Measurements from ENCODE around the gene ZNF134.

The ZNF134 gene

GRCh38 chr19:57641715-57642234, 27.7 kb downstream of the ZNF134 start:
- no peak for DNase-seq

DNA sequence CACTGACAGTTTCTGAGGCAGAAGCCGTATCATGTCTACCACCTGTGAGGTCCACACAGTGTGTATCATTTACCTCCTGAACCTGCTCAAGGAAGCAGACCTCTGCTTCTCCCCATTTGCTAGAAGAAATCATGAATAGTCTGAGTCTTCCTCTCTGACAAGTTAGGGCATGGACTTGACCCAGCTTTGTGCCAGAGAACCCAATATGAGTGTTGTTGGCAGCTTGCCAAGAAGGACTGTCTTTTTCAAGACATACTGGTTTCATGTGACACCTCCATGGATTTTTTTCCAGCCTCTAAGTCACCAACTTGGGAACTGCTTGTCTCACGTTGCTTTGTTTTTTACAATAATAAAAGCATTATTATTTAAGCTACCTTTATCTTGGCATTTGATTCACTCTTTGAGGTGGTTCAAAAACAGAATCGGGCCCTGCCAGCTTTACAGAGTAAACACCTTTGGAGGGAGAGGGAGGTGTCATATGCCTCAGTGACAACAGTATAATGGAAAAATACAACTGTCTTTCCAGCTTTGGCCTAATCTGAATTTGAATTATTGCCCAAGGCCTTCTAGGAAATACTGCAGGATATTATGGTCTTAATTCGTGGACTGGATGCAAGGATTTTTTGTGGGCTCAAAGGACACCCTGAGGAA, 28.5 kb downstream of the ZNF134 start:
- DNase-seq, result no peak

GRCh38 chr19:57643734-57644133, 29.7 kb downstream of the ZNF134 start:
- DNase-seq, result no peak

GRCh38 chr19:57648331-57649003, 34.4 kb downstream of the ZNF134 start:
- no peak for DNase-seq

GRCh38 chr19:57651654-57651996, 37.6 kb downstream of the ZNF134 start:
- no peak for DNase-seq

DNA sequence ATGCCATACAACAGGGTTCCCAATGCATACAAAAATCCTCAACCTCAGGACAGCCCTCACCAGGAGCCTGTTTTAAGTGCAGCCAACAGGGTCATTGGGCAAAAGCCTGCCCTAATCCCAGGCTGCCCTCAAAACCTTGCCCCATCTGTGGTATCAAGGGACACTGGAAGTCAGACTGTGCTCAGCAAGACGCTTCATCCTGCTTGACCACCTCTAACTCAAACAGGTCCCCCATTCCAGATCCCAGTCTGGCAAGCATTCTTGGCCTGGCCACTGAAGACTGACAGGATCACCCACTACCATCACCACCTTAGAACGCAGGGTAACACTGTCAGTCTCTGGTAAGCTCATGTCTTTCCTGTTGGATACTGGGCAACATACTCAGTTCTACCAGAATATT, 39.6 kb downstream of the ZNF134 start:
- DNase-seq, result no peak

DNA sequence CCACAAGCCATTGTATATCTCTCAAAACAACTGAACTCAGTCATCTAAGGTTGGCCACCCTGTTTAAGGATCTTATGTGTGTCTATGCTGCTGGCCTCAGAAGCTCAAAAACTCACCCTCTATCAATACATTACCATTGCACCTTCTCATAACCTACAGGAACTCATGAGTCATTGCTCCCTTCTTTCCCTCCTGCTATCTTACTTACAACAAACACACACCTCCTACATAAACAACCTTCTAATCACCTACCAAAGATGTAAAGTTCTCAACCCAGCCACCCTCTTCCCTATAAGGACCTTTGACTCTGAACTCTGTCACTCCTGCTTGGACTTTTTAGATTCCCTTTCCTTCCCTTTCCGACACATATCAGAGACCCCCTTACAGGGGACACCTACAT, 41.4 kb downstream of the ZNF134 start:
- no peak for DNase-seq

GRCh38 chr19:57656346-57656745, 42.3 kb downstream of the ZNF134 start:
- no peak for DNase-seq

GRCh38 chr19:57664269-57665127, 50.5 kb downstream of the ZNF134 start:
- DNase-seq, result no peak

- no peak for DNase-seq
Observed at GRCh38 chr19:57665261-57665806, 51.3 kb downstream of the ZNF134 start.

- DNase-seq, result no peak
Observed at GRCh38 chr19:57667228-57667627, 53.2 kb downstream of the ZNF134 start.

DNA sequence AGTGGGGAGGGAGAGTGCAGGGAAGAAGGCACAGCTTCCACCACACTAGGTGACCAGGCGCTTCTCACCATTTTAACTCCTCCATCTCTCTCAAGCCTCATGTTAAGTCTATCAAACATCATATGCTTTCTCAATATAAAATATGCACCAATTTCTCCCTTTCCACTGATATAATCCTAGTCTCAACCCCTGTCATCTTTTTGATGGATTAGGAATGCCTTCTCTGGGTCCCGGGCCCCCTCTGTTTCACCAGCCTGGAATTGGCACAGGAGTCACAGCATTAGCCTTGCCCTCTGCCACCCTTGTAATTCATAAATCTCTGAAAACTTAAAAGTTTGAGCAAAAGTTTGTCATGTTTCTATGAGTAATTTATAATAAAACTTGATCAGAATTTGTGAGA, 54.6 kb downstream of the ZNF134 start, which contains the start of gene ZSCAN4:
Gene ZSCAN4, plus strand, starts transcription at position 301 of the 400 bp plus-strand sequence. CDS start 7,211 bp downstream, outside the sequence.
- no peak for DNase-seq

DNA sequence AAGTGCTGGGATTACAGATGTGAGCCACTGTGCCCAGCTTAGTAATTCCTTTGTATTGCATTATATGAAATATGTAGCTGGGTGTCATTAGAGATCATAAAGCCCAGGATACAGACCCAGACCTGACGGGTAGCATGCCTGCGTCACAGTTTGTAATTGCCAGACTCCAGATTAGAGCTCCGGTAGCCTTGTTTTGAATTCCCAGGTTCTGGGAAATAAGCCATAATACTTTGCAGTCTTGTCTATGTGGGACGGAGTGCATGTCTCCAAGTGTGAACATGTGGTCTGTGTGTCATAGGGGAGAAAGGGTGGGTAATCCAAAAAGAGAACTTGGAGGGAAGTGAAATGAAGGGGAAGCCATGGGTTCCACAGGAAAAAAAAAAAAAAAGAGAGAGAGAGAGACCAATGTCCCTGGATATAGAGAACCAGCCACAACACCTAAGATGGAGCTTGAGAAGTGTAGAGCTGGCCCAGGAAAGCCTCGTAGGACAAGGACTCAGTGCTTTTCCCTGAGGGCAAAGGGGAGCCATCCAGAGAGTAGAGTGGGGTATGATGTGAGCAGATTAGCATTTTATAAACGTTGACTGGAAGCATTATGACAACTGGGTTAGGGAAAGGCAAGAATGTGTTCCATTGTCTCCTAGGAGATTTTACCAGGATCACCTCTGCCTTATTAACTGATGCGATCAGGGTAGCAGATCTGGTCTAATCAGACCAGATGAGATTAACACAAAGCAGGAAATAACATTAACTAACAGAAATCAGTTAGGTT, 57.3 kb downstream of the ZNF134 start:
- no peak for DNase-seq

DNA sequence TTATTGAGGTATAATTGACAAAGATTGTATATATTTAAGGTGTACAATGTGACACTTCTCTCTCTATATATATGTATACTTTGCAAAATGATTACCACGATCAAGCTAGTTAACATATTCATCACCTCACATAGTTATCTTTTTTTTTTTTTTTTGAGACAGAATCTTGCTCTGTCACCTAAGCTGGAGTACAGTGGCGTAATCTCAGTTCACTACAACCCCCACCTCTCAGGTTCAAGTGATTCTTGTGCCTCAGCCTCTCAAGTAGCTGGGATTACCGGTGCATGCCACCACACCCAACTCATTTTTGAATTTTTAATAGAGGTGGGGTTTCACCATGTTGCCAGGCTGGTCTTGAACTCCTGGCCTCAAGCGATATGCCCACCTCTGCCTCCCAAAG, 58.4 kb downstream of the ZNF134 start:
- DNase-seq, result no peak

Measured in NK-92 treated with Interleukin-12 subunit alpha and Interleukin-12 subunit beta, amount 100 ng/mL, for 24 hours (cell line).